Fibroblast of pulmonary artery (primary cell): ENCODE measurements around the gene CASQ1.

ENCODE experiments used
- DNase-seq: peaks from one replicate; pipeline ENCODE4 v3.0.0-alpha.2; 2010; ENCODE audit warnings: low read depth
- H3K4me3 ChIP-seq: replicated peaks from 2 replicates; pipeline ENCODE4 v1.5.1; 2011; ENCODE audit warnings: low read depth, mild to moderate bottlenecking, control low read depth, low read length, moderate library complexity
- CTCF ChIP-seq: IDR thresholded peaks from 2 replicates; pipeline ENCODE4 v1.5.1; 2011; ENCODE audit warnings: mild to moderate bottlenecking, control low read depth, low read length, inconsistent platforms; ENCODE audit errors: missing control alignments

CASQ1 gene

GRCh38 chr1:160194737-160195059 is 4.3 kb downstream of the CASQ1 start:
- no peak for TF ChIP-seq CTCF

GRCh38 chr1:160196143-160196542 is 5.8 kb downstream of the CASQ1 start:
- no peak for DNase-seq
- no peak overlapping the region for H3K4me3 ChIP-seq
- TF ChIP-seq CTCF: no peak

More at GRCh38 chr1:160194737-160195059, 4.3 kb downstream of the CASQ1 start:
- no peak for DNase-seq
- no peak overlapping the region for H3K4me3 ChIP-seq

- H3K4me3 ChIP-seq: no peak overlapping the region
- TF ChIP-seq CTCF: no peak
- no peak for DNase-seq
Measured at GRCh38 chr1:160197231-160197630, 6.9 kb downstream of the CASQ1 start.

GRCh38 chr1:160200786-160201185 is 10.4 kb downstream of the CASQ1 start:
- no peak for DNase-seq
- TF ChIP-seq CTCF: no peak
- no peak overlapping the region for H3K4me3 ChIP-seq

GRCh38 chr1:160204526-160205241 is 14.3 kb downstream of the CASQ1 start:
- DNase-seq: no peak
- TF ChIP-seq CTCF: no peak
- peak overlapping the region; percentile 27 for H3K4me3 ChIP-seq

- peak within 1 kb of the TSS; percentile 92 for H3K4me3 ChIP-seq
- DNase-seq: peak; percentile 64
- TF ChIP-seq CTCF: no peak
Measured at GRCh38 chr1:160205242-160206035, 15.1 kb downstream of the CASQ1 start, which contains the start of gene PEA15. Gene PEA15 (plus strand): TSS chr1:160205384. CDS start chr1:160211545, 6,161 bp downstream.
